Parathyroid adenoma (tissue), 2 donors: ENCODE results near the gene PXK.

Experiments
- H2AFZ ChIP-seq: fragments of 300-600 bp; sonication (generic); one replicate; pipeline ENCODE4 v1.7.0; 2017; ENCODE audit warnings: antibody characterized with exemption, mild to moderate bottlenecking
- H3K27ac ChIP-seq: fragments of 300-600 bp; sonication (generic); one replicate; pipeline ENCODE4 v1.7.0; 2017
- H3K27me3 ChIP-seq: fragments of 300-600 bp; sonication (generic); one replicate; pipeline ENCODE4 v1.7.0; 2017; ENCODE audit warnings: low read length; ENCODE audit not compliant: control insufficient read depth, insufficient read depth
- H3K36me3 ChIP-seq: fragments of 300-600 bp; sonication (generic); one replicate; pipeline ENCODE4 v1.7.0; 2017; ENCODE audit warnings: low read length; ENCODE audit not compliant: control insufficient read depth, insufficient read depth
- H3K4me1 ChIP-seq: fragments of 300-600 bp; sonication (generic); one replicate; pipeline ENCODE4 v1.7.0; 2017; ENCODE audit warnings: control low read depth
- H3K4me2 ChIP-seq: fragments of 300-600 bp; sonication (generic); one replicate; pipeline ENCODE4 v1.7.0; 2017; ENCODE audit warnings: low read length
- H3K4me3 ChIP-seq: fragments of 300-600 bp; sonication (generic); one replicate; pipeline ENCODE4 v1.7.0; 2017; ENCODE audit warnings: low read depth, low read length
- H3K79me2 ChIP-seq: fragments of 300-600 bp; sonication (generic); one replicate; pipeline ENCODE4 v1.7.0; 2017; ENCODE audit warnings: control low read depth
- H3K9ac ChIP-seq: fragments of 300-600 bp; sonication (generic); one replicate; pipeline ENCODE4 v1.7.0; 2017; ENCODE audit warnings: mild to moderate bottlenecking
- H3K9me3 ChIP-seq: fragments of 300-600 bp; sonication (generic); one replicate; pipeline ENCODE4 v1.7.0; 2017; ENCODE audit warnings: low read length; ENCODE audit not compliant: control insufficient read depth
- TF ChIP-seq, protein P1 (sequence below): fragments of 300-600 bp; sonication (generic); IDR thresholded peaks from one replicate; pipeline ENCODE4 v1.7.0; 2017; ENCODE audit warnings: antibody characterized with exemption, mild to moderate bottlenecking
- donor health status: primary hyperparathyroidism.

Gene PXK

DNA sequence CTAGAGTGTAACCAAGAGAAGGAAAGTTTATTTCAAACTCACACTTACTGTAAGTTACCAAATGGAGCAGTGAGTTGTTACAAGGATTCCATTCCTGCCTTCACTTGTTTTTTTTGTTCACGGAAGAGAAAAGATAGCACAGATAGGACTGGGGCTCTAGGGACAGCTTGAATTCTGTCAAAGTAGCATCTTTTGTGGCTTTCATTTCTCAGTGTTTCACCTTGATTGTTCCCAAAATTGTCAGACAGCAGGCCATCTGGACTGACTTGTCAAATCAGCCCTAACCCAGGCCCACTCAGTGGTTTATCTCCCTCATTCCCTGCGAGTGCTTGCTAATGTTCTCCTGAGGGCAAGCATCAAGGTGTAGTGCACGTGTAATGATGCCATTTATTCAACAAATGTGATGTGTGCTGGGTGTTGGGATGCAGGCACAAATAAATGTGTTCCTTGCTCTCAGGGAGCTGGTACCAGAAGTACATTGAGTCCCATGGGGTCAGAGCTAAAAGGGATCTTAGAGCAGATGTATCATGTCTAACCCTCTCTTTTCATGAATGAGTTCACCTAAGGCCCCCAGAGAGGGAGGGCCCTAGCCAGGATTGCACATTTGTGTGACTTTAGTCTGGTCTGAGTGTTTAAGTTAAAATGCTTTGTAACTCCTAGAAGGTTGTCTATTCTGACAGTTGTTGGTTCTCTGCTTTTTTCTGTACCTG is 51.8 kb downstream of the PXK start:
- TF ChIP-seq, protein P1, sequence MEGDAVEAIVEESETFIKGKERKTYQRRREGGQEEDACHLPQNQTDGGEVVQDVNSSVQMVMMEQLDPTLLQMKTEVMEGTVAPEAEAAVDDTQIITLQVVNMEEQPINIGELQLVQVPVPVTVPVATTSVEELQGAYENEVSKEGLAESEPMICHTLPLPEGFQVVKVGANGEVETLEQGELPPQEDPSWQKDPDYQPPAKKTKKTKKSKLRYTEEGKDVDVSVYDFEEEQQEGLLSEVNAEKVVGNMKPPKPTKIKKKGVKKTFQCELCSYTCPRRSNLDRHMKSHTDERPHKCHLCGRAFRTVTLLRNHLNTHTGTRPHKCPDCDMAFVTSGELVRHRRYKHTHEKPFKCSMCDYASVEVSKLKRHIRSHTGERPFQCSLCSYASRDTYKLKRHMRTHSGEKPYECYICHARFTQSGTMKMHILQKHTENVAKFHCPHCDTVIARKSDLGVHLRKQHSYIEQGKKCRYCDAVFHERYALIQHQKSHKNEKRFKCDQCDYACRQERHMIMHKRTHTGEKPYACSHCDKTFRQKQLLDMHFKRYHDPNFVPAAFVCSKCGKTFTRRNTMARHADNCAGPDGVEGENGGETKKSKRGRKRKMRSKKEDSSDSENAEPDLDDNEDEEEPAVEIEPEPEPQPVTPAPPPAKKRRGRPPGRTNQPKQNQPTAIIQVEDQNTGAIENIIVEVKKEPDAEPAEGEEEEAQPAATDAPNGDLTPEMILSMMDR, result no peak
- peaks cover 23% of the 10 kb centered on the region for H3K4me1 ChIP-seq
- H3K27me3 ChIP-seq, result no peaks in the 10 kb centered on the region
- H3K36me3 ChIP-seq, result no peaks in the 10 kb centered on the region
- H3K9ac ChIP-seq, result no peak overlapping the region
- peak overlapping the region; percentile 66 for H3K27ac ChIP-seq
- H2AFZ ChIP-seq, result peak overlapping the region; percentile 23
- H3K9me3 ChIP-seq, result no peaks in the 10 kb centered on the region
- H3K79me2 ChIP-seq, result peaks cover 7% of the 10 kb centered on the region
- H3K4me2 ChIP-seq, result peak overlapping the region; percentile 38
- no peak overlapping the region for H3K4me3 ChIP-seq

DNA sequence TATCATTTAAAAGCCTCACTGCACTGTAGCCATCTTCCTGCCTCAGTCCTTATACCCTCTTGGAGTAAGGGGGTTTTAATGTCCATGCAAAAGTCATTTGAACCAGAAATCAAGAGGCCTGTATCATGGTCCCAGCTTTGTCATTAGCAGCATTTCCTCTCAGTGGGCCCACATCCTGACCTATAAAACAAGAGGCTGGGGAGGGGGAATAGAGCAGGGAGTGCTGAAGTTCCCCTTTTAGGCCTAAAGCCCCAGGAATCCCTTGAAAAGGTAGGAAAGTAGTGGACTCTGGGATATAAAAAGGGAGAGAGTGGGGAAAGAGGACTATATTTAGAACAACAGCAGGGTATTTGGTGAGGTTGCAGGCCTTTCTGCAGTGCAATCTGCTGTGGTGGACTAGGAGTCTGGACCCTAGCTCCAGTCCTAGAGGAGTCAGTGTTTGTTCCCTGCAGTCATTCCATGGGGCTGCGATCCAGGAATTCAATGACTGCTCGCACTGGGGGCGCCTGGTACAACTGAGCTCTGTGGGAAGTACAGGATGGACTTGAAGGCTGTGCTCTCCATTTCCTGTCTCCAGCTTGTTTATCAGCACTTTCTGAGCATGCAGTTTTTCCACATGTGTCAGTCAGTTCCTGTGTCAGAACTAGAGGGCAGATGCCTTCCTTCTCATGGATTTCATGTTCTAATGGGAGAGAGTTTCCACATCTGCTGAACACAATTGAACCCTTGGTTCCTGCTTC is 54.1 kb downstream of the PXK start:
- H3K4me2 ChIP-seq, result no peak overlapping the region
- no peaks in the 10 kb centered on the region for H3K9me3 ChIP-seq
- H3K27me3 ChIP-seq, result no peaks in the 10 kb centered on the region
- H3K79me2 ChIP-seq, result peaks cover 7% of the 10 kb centered on the region
- no peak overlapping the region for H3K4me3 ChIP-seq
- TF ChIP-seq, protein P1, result no peak
- H3K27ac ChIP-seq, result peak overlapping the region; percentile 9
- H3K9ac ChIP-seq, result no peak overlapping the region
- H3K4me1 ChIP-seq, result peaks cover 36% of the 10 kb centered on the region
- no peaks in the 10 kb centered on the region for H3K36me3 ChIP-seq
- H2AFZ ChIP-seq, result no peak overlapping the region

DNA sequence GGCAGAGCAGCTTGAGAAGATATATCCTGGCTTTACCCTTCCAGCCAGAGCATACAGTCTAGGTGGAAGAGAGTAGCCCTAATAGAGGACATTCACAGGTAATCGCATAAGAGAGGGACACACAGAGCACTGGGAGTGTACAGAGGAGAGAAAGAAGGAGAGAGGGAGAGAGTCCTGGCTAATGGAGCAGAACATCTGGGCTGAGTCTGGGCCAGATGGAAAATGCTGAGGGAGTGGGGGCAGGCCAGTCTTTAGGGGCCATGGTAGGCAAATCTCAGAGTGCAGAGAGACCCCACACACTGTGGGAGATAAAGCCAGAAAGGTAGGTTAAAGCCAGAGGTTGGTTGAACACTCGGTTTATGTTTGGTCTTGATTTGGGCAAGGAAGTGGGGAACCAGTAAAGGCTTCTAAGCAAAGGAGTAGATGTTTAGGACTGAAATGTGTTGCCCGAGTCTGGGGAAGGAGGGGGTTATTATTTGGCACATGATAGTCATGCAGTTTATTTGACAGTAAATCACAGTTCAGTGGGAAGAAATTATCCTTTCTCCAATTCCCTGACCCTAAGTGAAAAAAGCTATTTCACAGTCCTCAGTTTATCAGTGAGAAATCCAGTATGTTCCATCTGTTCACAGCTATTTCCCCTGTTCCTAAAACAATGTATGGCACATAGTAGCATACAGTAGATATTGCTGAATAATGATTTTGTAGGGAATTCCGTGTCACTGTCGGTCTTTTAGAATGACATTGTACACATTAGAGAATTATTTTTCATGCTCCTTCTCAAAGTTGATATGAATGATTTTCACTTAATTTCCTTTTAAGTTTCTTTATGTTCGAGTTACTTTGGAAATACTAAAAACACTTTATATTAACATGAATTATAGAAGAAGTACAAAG is 55.2 kb downstream of the PXK start:
- H3K79me2 ChIP-seq, result peaks cover 7% of the 10 kb centered on the region
- H3K27me3 ChIP-seq, result no peaks in the 10 kb centered on the region
- no peak overlapping the region for H3K9ac ChIP-seq
- H2AFZ ChIP-seq, result no peak overlapping the region
- TF ChIP-seq, protein P1, result no peak
- no peaks in the 10 kb centered on the region for H3K36me3 ChIP-seq
- peaks cover 42% of the 10 kb centered on the region for H3K4me1 ChIP-seq
- no peaks in the 10 kb centered on the region for H3K9me3 ChIP-seq
- no peak overlapping the region for H3K4me3 ChIP-seq
- H3K27ac ChIP-seq, result peak overlapping the region; percentile 9
- H3K4me2 ChIP-seq, result no peak overlapping the region

- Histone ChIP-seq H3K9ac (no peak overlapping the region), H3K4me1 (peaks cover 37% of the 10 kb centered on the region), H2AFZ (no peak overlapping the region), H3K4me2 (peak overlapping the region; percentile 7), H3K27ac (no peak overlapping the region), H3K79me2 (peaks cover 7% of the 10 kb centered on the region), H3K36me3 (no peaks in the 10 kb centered on the region), H3K9me3 (no peaks in the 10 kb centered on the region), H3K27me3 (no peaks in the 10 kb centered on the region), H3K4me3 (no peak overlapping the region)
- TF ChIP-seq, protein P1, result no peak
Observed at GRCh38 chr3:58388550-58389091, 55.9 kb downstream of the PXK start.
